K562 (cell line): ENCODE data around the gene LCN12. TPM values are rescaled to one million over a fixed set of nuclear protein-coding genes. Genes with fewer than 3 reads are reported as not detected.
"Not testable (repeated sequence)": the region's sequence is repeated elsewhere in the genome, so short reads cannot be mapped to it uniquely, and the experiment has no call there.

Experiments
- ATAC-seq: fragments of 200-7000 bp; cut with Tn5 transposase; 3 replicates; pipeline ENCODE4 v1.9.1; 2020; ENCODE audit warnings: moderate library complexity
- BruUV-seq: library from RNA; stranded (reverse); fragments of 400-500 nt; replicated peaks from 2 replicates; lab custom pipeline; 2021; lab: Mats Ljungman, UMichigan
- CTCF ChIA-PET: fragments of 300-600 bp; formaldehyde crosslinking; extraction: SDS; loops from one replicate; lab custom pipeline; 2021; ENCODE audit warnings: low intra/inter-chr PET ratio; lab: Yijun Ruan, JAX
- POLR2A ChIA-PET: fragments of 300-600, 350-650 bp; sonication (Branson Sonifier 250); formaldehyde crosslinking; extraction: SDS; loops from one replicate; lab custom pipeline; 2021; ENCODE audit warnings: antibody characterized with exemption, inconsistent platforms; lab: Yijun Ruan, JAX
- DNase-seq, 4 experiments: peaks; one replicate each; pipeline versions ENCODE4 v3.0.0 to v3.0.0-alpha.2; 2011 to 2018; ENCODE audit warnings: low spot score in 3 of 4, mixed read lengths in 3 of 4; ENCODE audit errors: extremely low read depth in 1 of 4
- FAIRE-seq: peaks from 2 replicates; lab custom pipeline; 2011; peaks lifted over from hg19 to GRCh38; lab: Jason Lieb, UNC
- H2AFZ ChIP-seq: 2 replicates; pipeline ENCODE4 v1.6.0; 2011; ENCODE audit warnings: low read depth, low read length, control low read depth, inconsistent platforms
- H3K27ac ChIP-seq: fragments of 200-600 bp; 3 replicates; pipeline ENCODE4 v1.8.0; 2011; ENCODE audit warnings: low read depth, mild to moderate bottlenecking, control low read depth, inconsistent platforms, low read length, moderate library complexity, mixed read lengths; ENCODE audit errors: extremely low read depth
- H3K27me3 ChIP-seq, 2 experiments: fragments of 300-600 bp in 1 of 2; 2 replicates in 1 of 2; 3 replicates in 1 of 2; pipeline versions ENCODE4 v1.6.0 to v1.8.0; 2011; ENCODE audit warnings: inconsistent platforms in 2 of 2, low read length in 2 of 2, mild to moderate bottlenecking in 1 of 2, mixed read lengths in 1 of 2, moderate library complexity in 1 of 2; ENCODE audit not compliant: control insufficient read depth in 2 of 2, insufficient read depth in 2 of 2
- H3K36me3 ChIP-seq: fragments of 300-600 bp; 3 replicates; pipeline ENCODE4 v1.8.0; 2011; ENCODE audit warnings: mild to moderate bottlenecking, low read length, inconsistent platforms; ENCODE audit not compliant: control insufficient read depth, insufficient read depth
- H3K4me1 ChIP-seq, 2 experiments: fragments of 200-600 bp in 1 of 2; replicated peaks in 1 of 2; 2 replicates in 1 of 2; 3 replicates in 1 of 2; pipeline versions ENCODE4 v1.5.1 to v1.8.0; 2011; ENCODE audit warnings: inconsistent platforms in 2 of 2, low read length in 2 of 2, mild to moderate bottlenecking in 1 of 2, mixed read lengths in 1 of 2, moderate library complexity in 1 of 2; ENCODE audit not compliant: control insufficient read depth in 2 of 2, insufficient read depth in 2 of 2
- H3K4me2 ChIP-seq: 2 replicates; pipeline ENCODE4 v1.6.1; 2011; ENCODE audit warnings: low read length, control low read depth, inconsistent platforms, mixed read lengths; ENCODE audit not compliant: insufficient read depth
- H3K4me3 ChIP-seq: fragments of 200-600 bp; sonication (generic), shearing (Covaris generic); 2 replicates; pipeline ENCODE4 v1.5.1; 2016; ENCODE audit warnings: control low read depth, inconsistent platforms
- H3K79me2 ChIP-seq: fragments of 200-600 bp; 3 replicates; pipeline ENCODE4 v1.8.0; 2011; ENCODE audit warnings: low read length, inconsistent platforms; ENCODE audit not compliant: control insufficient read depth, insufficient read depth
- H3K9ac ChIP-seq, 2 experiments: 2 replicates each; pipeline versions ENCODE4 v1.6.0 to v1.6.1; 2011; ENCODE audit warnings: low read depth in 2 of 2, low read length in 2 of 2, control low read depth in 1 of 2, inconsistent platforms in 1 of 2, mild to moderate bottlenecking in 1 of 2, mixed read lengths in 1 of 2; ENCODE audit not compliant: insufficient read depth in 1 of 2
- H3K9me1 ChIP-seq: one replicate; pipeline ENCODE4 v1.6.0; 2011; ENCODE audit warnings: inconsistent platforms, mild to moderate bottlenecking, low read length, moderate library complexity; ENCODE audit not compliant: control insufficient read depth, insufficient read depth
- H3K9me3 ChIP-seq: replicated peaks from 2 replicates; pipeline ENCODE4 v1.5.1; 2011; ENCODE audit warnings: low read depth, low read length, inconsistent platforms; ENCODE audit not compliant: control insufficient read depth, insufficient read depth
- H4K20me1 ChIP-seq: replicated peaks from 2 replicates; pipeline ENCODE4 v1.6.1; 2011; ENCODE audit warnings: low read length, inconsistent platforms, mixed read lengths; ENCODE audit not compliant: control insufficient read depth, insufficient read depth
- CBX5 ChIP-seq: IDR thresholded peaks from 2 replicates; pipeline ENCODE4 v1.6.1; 2014; ENCODE audit warnings: low read depth, borderline replicate concordance
- CREM ChIP-seq: IDR thresholded peaks from 2 replicates; pipeline ENCODE4 v1.6.1; 2014; ENCODE audit warnings: antibody characterized with exemption, low read depth
- CXXC5 ChIP-seq: fragments of 250-450 bp; sonication (Bioruptor Pico); IDR thresholded peaks from 2 replicates; pipeline ENCODE4 v1.8.0; 2022; ENCODE audit warnings: inconsistent platforms, mild to moderate bottlenecking, moderate library complexity
- L3MBTL2 ChIP-seq: fragments of 450-650 bp; IDR thresholded peaks from 2 replicates; pipeline ENCODE4 v1.6.1; 2016; ENCODE audit warnings: mild to moderate bottlenecking, moderate library complexity
- REST ChIP-seq, 2 experiments: fragments of 450-650 bp; formaldehyde crosslinking in 1 of 2; IDR thresholded peaks; 2 replicates each; pipeline versions ENCODE4 v1.4.0 to v1.6.1; 2014 to 2020; ENCODE audit warnings: mild to moderate bottlenecking in 2 of 2, borderline replicate concordance in 1 of 2, low read depth in 1 of 2
- TRIM24 ChIP-seq, 2 experiments: fragments of 450-650 bp; IDR thresholded peaks; 2 replicates each; pipeline ENCODE4 v1.6.1; 2016
- TRIM28 ChIP-seq: fragments of 450-650 bp; IDR thresholded peaks from 2 replicates; pipeline ENCODE4 v1.6.1; 2017
- ZBTB33 ChIP-seq: sonication (generic); formaldehyde crosslinking; IDR thresholded peaks from 2 replicates; pipeline ENCODE4 v1.8.1; 2023; ENCODE audit warnings: mild to moderate bottlenecking, missing genetic modification reagents
- WGBS: fragments of 100-300 bp; shearing (Covaris generic); methylation state at CpG from one replicate; pipeline ENCODE4 v1.1.6; 2016; ENCODE audit warnings: low coverage, mixed read lengths; ENCODE audit not compliant: insufficient coverage; ENCODE audit errors: missing lambda C conversion rate; 5-methylcytosine and 5-hydroxymethylcytosine counted together
- in situ Hi-C: fragments of 300-500 bp; cut with MboI; formaldehyde crosslinking; loops from 4 replicates; pipeline ENCODE4 v1.15.0; 2018; ENCODE audit warnings: inconsistent platforms, mixed read lengths
- intact Hi-C: fragments of 100-400 bp; cut with micrococcal nuclease; formaldehyde crosslinking; loops from 2 replicates; pipeline ENCODE4 v1.14.2; 2022
- polyA plus RNA-seq, 8 experiments: library from polyadenylated mRNA; depleted of rRNA in 4 of 8; stranded (reverse) in 5 of 8; unstranded in 3 of 8; fragments of >200 nt; fragmentation: Nextera tagmentation in 2 of 8; fragmentation: Illumina TruSeq in 1 of 8; extraction: Ambion mirVana in 2 of 8; extraction: Trizol in 1 of 8; gene quantifications; 2 replicates each; pipeline versions ENCODE4 v1.2.1 to v1.2.3, GENCODE V29; 2011 to 2014; ENCODE audit warnings: inconsistent platforms in 1 of 8, missing spikeins in 1 of 8
- total RNA-seq, 7 experiments: library from RNA; depleted of rRNA in 6 of 7; stranded (reverse); fragments of >200 nt in 6 of 7; fragmentation: Illumina TruSeq in 2 of 7; extraction: Trizol in 2 of 7; gene quantifications; 2 replicates each; pipeline versions ENCODE4 v1.2.1 to v1.2.3, GENCODE V29; 2011 to 2021; ENCODE audit warnings: low replicate concordance in 1 of 7
- TF ChIP-seq, protein P1 (sequence below): sonication (generic); formaldehyde crosslinking; IDR thresholded peaks from 2 replicates; pipeline ENCODE4 v1.9.0; 2022; ENCODE audit warnings: mild to moderate bottlenecking, missing genetic modification reagents
- TF ChIP-seq, protein P2 (sequence below), 2 experiments: fragments of 450-650 bp in 1 of 2; sonication (generic) in 1 of 2; formaldehyde crosslinking in 1 of 2; IDR thresholded peaks in 1 of 2; conservative IDR thresholded peaks in 1 of 2; 2 replicates each; pipeline versions ENCODE4 v1.6.1 to v1.8.1; 2016 to 2023; ENCODE audit warnings: mild to moderate bottlenecking in 2 of 2, moderate library complexity in 2 of 2, inconsistent platforms in 1 of 2, missing genetic modification reagents in 1 of 2

The LCN12 gene
- total and polyA plus RNA-seq, 9 of the 15 experiments (the other 6 are each of a cell fraction or from before 2014, with no cell fraction given) = 0.05 TPM; not detected in 8

- FAIRE-seq; H4K20me1 ChIP-seq; H3K9me3 ChIP-seq; H3K36me3 ChIP-seq; H3K4me2 ChIP-seq; H3K4me3 ChIP-seq; ATAC-seq; H3K27me3 ChIP-seq; BruUV-seq; H3K79me2 ChIP-seq; in situ Hi-C loops; H3K9me1 ChIP-seq; H3K27ac ChIP-seq; H3K9ac ChIP-seq; TF ChIP-seq REST (CRISPR knock-in tag; IDR thresholded peaks at IDR 0.05; ENCODE audit: low read depth): not testable (repeated sequence)
- Histone ChIP-seq H3K4me1 (peaks cover 3 to 34% of the 10 kb centered on the region in 2 experiments; a peak in 3 of 5 replicates), H2AFZ (0 out of 2 replicates have a peak overlapping the region, but pooled peaks have one; percentile 40)
- 26% methylated on average over 15 of the region's 17 CpGs for WGBS
- CTCF ChIA-PET = interaction anchor here (0.6 kb wide), 1 partner anchor 33 kb away, joined by 3 read pairs; no protein-coding TSS in a partner anchor
- intact Hi-C loops = loop anchor here (1.0 kb wide), 1 partner anchor 31 kb away; no protein-coding TSS in a partner anchor
- POLR2A ChIA-PET = interaction anchor here (1.2 kb wide), 1 partner anchor 8 kb away, joined by 3 read pairs; no protein-coding TSS in a partner anchor
- peak in 1 of 4 experiments; percentile 30 for DNase-seq
- peak; percentile 58 for TF ChIP-seq L3MBTL2
- TF ChIP-seq CBX5 = peak; percentile 68; the same call in 1 of the 2 replicates
- TF ChIP-seq CREM = peak; percentile 53; the same call in 1 of the 2 replicates
- peak; percentile 53; the same call in 1 of the 2 replicates for TF ChIP-seq REST (IDR thresholded peaks at IDR 0.05; ENCODE audit: borderline replicate concordance)
- 0 out of 2 replicates have a peak, but pooled peaks have one; percentile 37 for TF ChIP-seq CXXC5
- TF ChIP-seq TRIM28 = peak; percentile 87
- TF ChIP-seq, protein P1, sequence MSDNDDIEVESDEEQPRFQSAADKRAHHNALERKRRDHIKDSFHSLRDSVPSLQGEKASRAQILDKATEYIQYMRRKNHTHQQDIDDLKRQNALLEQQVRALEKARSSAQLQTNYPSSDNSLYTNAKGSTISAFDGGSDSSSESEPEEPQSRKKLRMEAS (CRISPR knock-in tag) = peak; percentile 22; the same call in 1 of the 2 replicates
- peak; percentile 26 to 39; a peak in 1 of 4 replicates for TF ChIP-seq TRIM24 (IDR thresholded peaks at IDR 0.05)
- TF ChIP-seq ZBTB33 = peak; percentile 83
- TF ChIP-seq, protein P2, sequence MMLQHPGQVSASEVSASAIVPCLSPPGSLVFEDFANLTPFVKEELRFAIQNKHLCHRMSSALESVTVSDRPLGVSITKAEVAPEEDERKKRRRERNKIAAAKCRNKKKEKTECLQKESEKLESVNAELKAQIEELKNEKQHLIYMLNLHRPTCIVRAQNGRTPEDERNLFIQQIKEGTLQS (IDR thresholded peaks at IDR 0.05) = peak; percentile 63
- TF ChIP-seq, protein P2 (CRISPR knock-in tag; conservative IDR thresholded peaks at IDR 0.05) = not testable (repeated sequence)
Measured at GRCh38 chr9:137004285-137004684, 52.2 kb downstream of the LCN12 start.
